Esophagus squamous epithelium (tissue), 5 donors: ENCODE results near the gene CD109. TPM values are rescaled to one million over a fixed set of nuclear protein-coding genes. Genes with fewer than 3 reads are reported as not detected.
"Not testable (repeated sequence)": the region's sequence is repeated elsewhere in the genome, so short reads cannot be mapped to it uniquely, and the experiment has no call there.

Experiments
- DNase-seq: peaks from one replicate; lab custom pipeline; 2025; lab: John Stamatoyannopoulos, UW
- H3K27ac ChIP-seq, 4 donors: fragments of 200-600 bp; sonication (generic); one replicate each; pipeline ENCODE4 v1.5.1; 2016 to 2019; ENCODE audit warnings: mild to moderate bottlenecking in 1 of 4
- H3K27me3 ChIP-seq, 4 donors: fragments of 200-600 bp; sonication (generic); 1 replicate in 3 of 4; 2 replicates in 1 of 4; pipeline versions ENCODE4 v1.5.1 to v1.6.0; 2017 to 2021; ENCODE audit warnings: antibody characterized with exemption in 1 of 4
- H3K36me3 ChIP-seq, 3 donors: fragments of 200-600 bp; sonication (generic); one replicate each; pipeline ENCODE4 v1.5.1; 2016 to 2019
- H3K4me1 ChIP-seq, 3 donors: fragments of 200-600 bp; sonication (generic); one replicate each; pipeline ENCODE4 v1.5.1; 2017 to 2019
- H3K4me3 ChIP-seq, 4 donors: fragments of 200-600 bp; sonication (generic); 1 replicate in 3 of 4; 2 replicates in 1 of 4; pipeline ENCODE4 v1.5.1; 2016 to 2019; ENCODE audit warnings: mild to moderate bottlenecking in 2 of 4, moderate library complexity in 1 of 4
- H3K9me3 ChIP-seq, 3 donors: fragments of 200-600 bp; sonication (generic); one replicate each; pipeline ENCODE4 v1.5.1; 2016 to 2019
- CTCF ChIP-seq, 6 experiments: fragments of 450-650 bp in 4 of 6; fragments of 200-600 bp in 2 of 6; sonication (generic) in 2 of 6; IDR thresholded peaks; one replicate each; pipeline ENCODE4 v1.5.1; 2016 to 2019; ENCODE audit warnings: antibody characterized with exemption in 6 of 6, mild to moderate bottlenecking in 4 of 6, moderate library complexity in 4 of 6
- POLR2A ChIP-seq, 4 donors: fragments of 450-650 bp; IDR thresholded peaks; one replicate each; pipeline ENCODE4 v1.6.1; 2017; ENCODE audit warnings: antibody characterized with exemption in 4 of 4, mild to moderate bottlenecking in 4 of 4, moderate library complexity in 3 of 4
- WGBS, 2 donors: methylation state at CpG; one replicate each; pipeline ENCODE4 v1.1.5; 2018; 5-methylcytosine and 5-hydroxymethylcytosine counted together
- intact Hi-C: fragments of 100-400 bp; cut with DNase I; formaldehyde crosslinking; loops from one replicate; pipeline ENCODE4 v1.15.0; 2022
- total RNA-seq, 4 donors: library from RNA; depleted of rRNA; stranded (reverse); fragments of >200 nt; gene quantifications; one replicate each; pipeline ENCODE4 v1.1.0, GENCODE V29; 2016
- donor health status: DM: yes; HTN: yes; CAD: no.

The CD109 gene
- total RNA-seq, 4 donors from 2014 or later: 27.0 to 57.9 (median 41.3) TPM

GRCh38 chr6:73803562-73804241 lies 107.7 kb downstream of the CD109 start:
- H3K36me3 ChIP-seq: peaks cover 0 to 48% (median 5%) of the 10 kb centered on the region in 3 donors
- no peak for TF ChIP-seq POLR2A (IDR thresholded peaks at IDR 0.05)
- peak in 1 of 6 experiments; percentile 29 for TF ChIP-seq CTCF (IDR thresholded peaks at IDR 0.05)
- no peaks in the 10 kb centered on the region for H3K4me1 ChIP-seq
- no peaks in the 10 kb centered on the region for H3K27me3 ChIP-seq
- H3K9me3 ChIP-seq: no peaks in the 10 kb centered on the region
- DNase-seq: no peak
- WGBS, 2 donors: 55 to 57% methylated on average over 5 of the region's 5 CpGs
- intact Hi-C loops: no loop called here
- no peak overlapping the region for H3K27ac ChIP-seq
- H3K4me3 ChIP-seq: no peak overlapping the region

- H3K9me3 ChIP-seq, H3K4me1 ChIP-seq, intact Hi-C loops, H3K27me3 ChIP-seq, DNase-seq, H3K27ac ChIP-seq, H3K4me3 ChIP-seq: not testable (repeated sequence)
- WGBS, 2 donors: 89 to 92% methylated on average over 4 to 6 of the region's 7 CpGs
- H3K36me3 ChIP-seq: peaks cover 0 to 56% (median 5%) of the 10 kb centered on the region in 3 donors
Observed at GRCh38 chr6:73805221-73805620, 109.2 kb downstream of the CD109 start.

- H3K4me1 ChIP-seq, DNase-seq, intact Hi-C loops, H3K4me3 ChIP-seq, H3K27me3 ChIP-seq, H3K27ac ChIP-seq, H3K9me3 ChIP-seq: not testable (repeated sequence)
- H3K36me3 ChIP-seq: peaks cover 0 to 64% (median 8%) of the 10 kb centered on the region in 3 donors
- WGBS, 2 donors: 85 to 94% methylated on average over 1 to 3 of the region's 4 CpGs
Observed at GRCh38 chr6:73805982-73806381, 110.0 kb downstream of the CD109 start.

GRCh38 chr6:73811706-73812105 lies 115.7 kb downstream of the CD109 start:
- no peak for DNase-seq
- Histone ChIP-seq H3K4me3 (no peak overlapping the region), H3K27me3 (no peaks in the 10 kb centered on the region), H3K36me3 (peaks cover 0 to 60% (median 4%) of the 10 kb centered on the region in 3 donors), H3K27ac (no peak overlapping the region), H3K9me3 (no peaks in the 10 kb centered on the region), H3K4me1 (no peaks in the 10 kb centered on the region)
- no peak for TF ChIP-seq CTCF (IDR thresholded peaks at IDR 0.05)
- no peak for TF ChIP-seq POLR2A (IDR thresholded peaks at IDR 0.05)
- intact Hi-C loops: no loop called here

- H3K4me1 ChIP-seq: no peaks in the 10 kb centered on the region
- H3K4me3 ChIP-seq: no peak overlapping the region
- 75 to 82% methylated on average over 1 of the region's 1 CpG for WGBS, 2 donors
- H3K27me3 ChIP-seq: no peaks in the 10 kb centered on the region
- H3K36me3 ChIP-seq: peaks cover 0 to 67% (median 0%) of the 10 kb centered on the region in 3 donors
- H3K9me3 ChIP-seq: no peaks in the 10 kb centered on the region
- no peak overlapping the region for H3K27ac ChIP-seq
- intact Hi-C loops: no loop called here
- no peak for DNase-seq
- TF ChIP-seq CTCF (IDR thresholded peaks at IDR 0.05) (no peak), POLR2A (IDR thresholded peaks at IDR 0.05) (no peak)
Observed at GRCh38 chr6:73817253-73817652, 121.2 kb downstream of the CD109 start.

GRCh38 chr6:73823046-73823735 lies 127.2 kb downstream of the CD109 start:
- no peak overlapping the region for H3K27ac ChIP-seq
- no peak for DNase-seq
- H3K36me3 ChIP-seq: peaks cover 0 to 52% (median 0%) of the 10 kb centered on the region in 3 donors
- H3K27me3 ChIP-seq: no peaks in the 10 kb centered on the region
- TF ChIP-seq CTCF (IDR thresholded peaks at IDR 0.05) (no peak), POLR2A (IDR thresholded peaks at IDR 0.05) (no peak)
- no peaks in the 10 kb centered on the region for H3K9me3 ChIP-seq
- H3K4me3 ChIP-seq: no peak overlapping the region
- 41 to 45% methylated on average over 6 of the region's 6 CpGs for WGBS, 2 donors
- no peaks in the 10 kb centered on the region for H3K4me1 ChIP-seq
- intact Hi-C loops: no loop called here
